Endothelial cell of umbilical vein (primary cell): ENCODE data around the gene SS18. TPM values are rescaled to one million over a fixed set of nuclear protein-coding genes. Genes with fewer than 3 reads are reported as not detected.

Experiments used
- BruUV-seq: library from RNA; stranded (reverse); fragments of 400-500 nt; replicated peaks from 2 replicates; lab custom pipeline; 2021; lab: Mats Ljungman, UMichigan
- CTCF ChIA-PET: fragments of 300-600, 350-600 bp; sonication (Branson Sonifier 250); formaldehyde crosslinking; loops from one replicate; lab custom pipeline; 2021; ENCODE audit warnings: antibody characterized with exemption, inconsistent platforms; lab: Charles Lee
- POLR2A ChIA-PET: fragments of 300-600, 350-600 bp; sonication (Branson Sonifier 250); formaldehyde crosslinking; loops from one replicate; lab custom pipeline; 2021; ENCODE audit warnings: antibody characterized with exemption, inconsistent platforms; lab: Charles Lee
- DNase-seq: peaks from one replicate; pipeline ENCODE4 v3.0.0-alpha.2; 2011; ENCODE audit warnings: low read depth, low spot score
- FAIRE-seq: peaks from 2 replicates; lab custom pipeline; 2011; peaks lifted over from hg19 to GRCh38; lab: Jason Lieb, UNC
- H2AFZ ChIP-seq: 2 replicates; pipeline ENCODE4 v1.6.0; 2012; ENCODE audit warnings: low read depth, low read length, control low read depth, inconsistent platforms
- H3K27ac ChIP-seq: 2 replicates; pipeline ENCODE4 v1.5.1; 2011; ENCODE audit warnings: low read depth, mild to moderate bottlenecking, control low read depth, low read length, moderate library complexity; ENCODE audit not compliant: insufficient read depth
- H3K27me3 ChIP-seq, 2 experiments: 2 replicates each; pipeline versions ENCODE4 v1.6.0 to v1.6.1; 2011; ENCODE audit warnings: low read length in 2 of 2, mixed read lengths in 1 of 2; ENCODE audit not compliant: control insufficient read depth in 2 of 2, insufficient read depth in 2 of 2
- H3K36me3 ChIP-seq, 2 experiments: 2 replicates in 1 of 2; 3 replicates in 1 of 2; pipeline ENCODE4 v1.5.1; 2011; ENCODE audit warnings: low read length in 2 of 2, mild to moderate bottlenecking in 1 of 2, moderate library complexity in 1 of 2; ENCODE audit not compliant: control insufficient read depth in 2 of 2, insufficient read depth in 2 of 2; ENCODE audit errors: extremely low read depth in 1 of 2
- H3K4me1 ChIP-seq: 3 replicates; pipeline ENCODE4 v1.5.1; 2011; ENCODE audit warnings: mild to moderate bottlenecking, low read length; ENCODE audit not compliant: control insufficient read depth, insufficient read depth; ENCODE audit errors: extremely low read depth
- H3K4me2 ChIP-seq: 2 replicates; pipeline ENCODE4 v1.6.1; 2011; ENCODE audit warnings: low read length, control low read depth, mixed read lengths; ENCODE audit not compliant: insufficient read depth
- H3K4me3 ChIP-seq, 3 experiments: fragments of 200-600 bp in 1 of 3; sonication (generic), shearing (Covaris generic) in 1 of 3; replicated peaks in 1 of 3; 2 replicates each; pipeline ENCODE4 v1.5.1; 2011 to 2016; ENCODE audit warnings: control low read depth in 3 of 3, low read length in 3 of 3, mild to moderate bottlenecking in 2 of 3, inconsistent platforms in 1 of 3, low read depth in 1 of 3, moderate library complexity in 1 of 3; ENCODE audit not compliant: insufficient read depth in 1 of 3
- H3K79me2 ChIP-seq: 2 replicates; pipeline ENCODE4 v1.6.0; 2012; ENCODE audit warnings: low read length, inconsistent platforms; ENCODE audit not compliant: control insufficient read depth, insufficient read depth
- H3K9ac ChIP-seq: replicated peaks from 2 replicates; pipeline ENCODE3; 2011; ENCODE audit warnings: low read length, control low read depth; ENCODE audit not compliant: insufficient read depth; ENCODE audit errors: extremely low read depth
- H3K9me1 ChIP-seq: replicated peaks from 3 replicates; pipeline ENCODE4 v1.6.0; 2011; ENCODE audit warnings: mild to moderate bottlenecking, low read length; ENCODE audit not compliant: control insufficient read depth, insufficient read depth; ENCODE audit errors: extremely low read depth
- H3K9me3 ChIP-seq: replicated peaks from 2 replicates; pipeline ENCODE4 v1.5.1; 2012; ENCODE audit warnings: low read length, inconsistent platforms; ENCODE audit not compliant: control insufficient read depth, insufficient read depth
- H4K20me1 ChIP-seq: replicated peaks from 2 replicates; pipeline ENCODE3; 2011; ENCODE audit warnings: mild to moderate bottlenecking, low read length; ENCODE audit not compliant: control insufficient read depth, insufficient read depth; ENCODE audit errors: extremely low read depth
- CTCF ChIP-seq, 2 donors: IDR thresholded peaks; 1 replicate in 1 of 2; 2 replicates in 1 of 2; pipeline ENCODE4 v1.5.1; 2011; ENCODE audit warnings: low read length in 2 of 2, mild to moderate bottlenecking in 2 of 2, moderate library complexity in 2 of 2, control low read depth in 1 of 2, inconsistent platforms in 1 of 2, low read depth in 1 of 2; ENCODE audit not compliant: insufficient read depth in 1 of 2; ENCODE audit errors: extremely low read depth in 1 of 2
- EZH2 ChIP-seq: IDR thresholded peaks from 2 replicates; pipeline ENCODE4 v1.6.1; 2012; ENCODE audit warnings: borderline replicate concordance, low read depth, mild to moderate bottlenecking, moderate library complexity, low read length, inconsistent platforms; ENCODE audit not compliant: severe bottlenecking
- FOS ChIP-seq: IDR thresholded peaks from 2 replicates; pipeline ENCODE4 v1.6.1; 2011; ENCODE audit warnings: mild to moderate bottlenecking, low read length, moderate library complexity, borderline replicate concordance; ENCODE audit not compliant: insufficient read depth
- GATA2 ChIP-seq: IDR thresholded peaks from 2 replicates; pipeline ENCODE4 v1.7.0; 2011; ENCODE audit warnings: low read depth, mild to moderate bottlenecking, moderate library complexity, mixed read lengths, low read length; ENCODE audit not compliant: insufficient read length, insufficient read depth
- JUN ChIP-seq: IDR thresholded peaks from 2 replicates; pipeline ENCODE4 v1.6.1; 2011; ENCODE audit warnings: borderline replicate concordance, low read depth; ENCODE audit not compliant: insufficient read length, insufficient read depth
- MAX ChIP-seq: IDR thresholded peaks from 2 replicates; pipeline ENCODE4 v1.6.1; 2011; ENCODE audit not compliant: insufficient read depth, insufficient read length
- MYC ChIP-seq: IDR thresholded peaks from one replicate; pipeline ENCODE4 v1.6.1; 2011; ENCODE audit warnings: mild to moderate bottlenecking, low read depth, low read length
- POLR2A ChIP-seq: IDR thresholded peaks from 2 replicates; pipeline ENCODE4 v1.6.1; 2012; ENCODE audit warnings: low read depth, mild to moderate bottlenecking, control low read depth, low read length
- POLR2AphosphoS5 ChIP-seq: IDR thresholded peaks from 2 replicates; pipeline ENCODE4 v1.6.1; 2012; ENCODE audit warnings: low read depth, mild to moderate bottlenecking, control low read depth, low read length, moderate library complexity; ENCODE audit not compliant: insufficient read depth
- dilution Hi-C: fragments of 300-500 bp; cut with MboI; formaldehyde crosslinking; loops from one replicate; pipeline ENCODE4 v1.15.0; 2019; ENCODE audit warnings: low sequenced_read_pairs; ENCODE audit not compliant: extremely low pct_ligation_motif_present
- intact Hi-C: fragments of 100-400 bp; cut with micrococcal nuclease; formaldehyde crosslinking; loops from one replicate; pipeline ENCODE4 v1.10.0; 2022
- polyA plus RNA-seq, 4 experiments: library from polyadenylated mRNA; depleted of rRNA in 3 of 4; stranded (reverse) in 3 of 4; unstranded in 1 of 4; fragments of >200 nt; gene quantifications; 2 replicates each; pipeline versions ENCODE4 v1.2.1 to v1.2.3, GENCODE V29; 2011 to 2012; ENCODE audit warnings: missing spikeins in 1 of 4
- total RNA-seq: library from RNA; stranded (reverse); gene quantifications from 2 replicates; pipeline ENCODE4 v1.2.3, GENCODE V29; 2021

Gene SS18
- total and polyA plus RNA-seq, 2 donors (not counting 3 experiments of a cell fraction or from before 2014, with no cell fraction given), result 68.4 to 204 TPM

- H3K36me3 ChIP-seq, result peaks cover 5% of the 10 kb centered on the region in 2 experiments
These were observed 31.1 kb downstream of the SS18 start for GRCh38 chr18:26059357-26059756.

GRCh38 chr18:26057344-26057773 lies 33.1 kb downstream of the SS18 start:
- Histone ChIP-seq H3K4me3 (no peak overlapping the region), H4K20me1 (no peaks in the 10 kb centered on the region), H3K79me2 (peaks cover 33% of the 10 kb centered on the region), H3K4me1 (no peaks in the 10 kb centered on the region), H3K9me1 (no peaks in the 10 kb centered on the region), H2AFZ (no peak overlapping the region), H3K9ac (no peak overlapping the region), H3K36me3 (peaks cover 5 to 10% of the 10 kb centered on the region in 2 experiments), H3K9me3 (no peaks in the 10 kb centered on the region), H3K27me3 (no peaks in the 10 kb centered on the region), H3K4me2 (no peak overlapping the region), H3K27ac (no peak overlapping the region)
- intact Hi-C loops (no loop called here), dilution Hi-C loops (no loop called here)
- TF ChIP-seq POLR2A (no peak), MAX (no peak), FOS (no peak), CTCF (IDR thresholded peaks at IDR 0.05; ENCODE audit: extremely low read depth in 1 of 2, insufficient read depth in 1 of 2, low read depth in 1 of 2, low read length in 2 of 2) (no peak), JUN (no peak), EZH2 (no peak), GATA2 (no peak), POLR2AphosphoS5 (no peak), MYC (no peak)
- FAIRE-seq (no peak), DNase-seq (no peak)
- ChIA-PET CTCF (no interaction called here), POLR2A (no interaction called here)
- no TSS peak for BruUV-seq

More at GRCh38 chr18:26059357-26059756, 31.1 kb downstream of the SS18 start:
- H3K4me3 ChIP-seq, result no peak overlapping the region
- H2AFZ ChIP-seq, result no peak overlapping the region
- no TSS peak for BruUV-seq
- CTCF ChIA-PET, result interaction anchor here (0.7 to 1.7 kb wide), 3 partner anchors 11 to 18 kb away, joined by 3 to 7 read pairs (median 4); no protein-coding TSS in a partner anchor
- no peak for DNase-seq
- H3K9ac ChIP-seq, result no peak overlapping the region
- no peaks in the 10 kb centered on the region for H3K9me1 ChIP-seq
- no peaks in the 10 kb centered on the region for H3K27me3 ChIP-seq
- H3K9me3 ChIP-seq, result no peaks in the 10 kb centered on the region
- no peaks in the 10 kb centered on the region for H3K4me1 ChIP-seq
- no peak for FAIRE-seq
- dilution Hi-C loops (no loop called here), intact Hi-C loops (no loop called here)
- POLR2A ChIA-PET, result no interaction called here
- no peak overlapping the region for H3K27ac ChIP-seq
- H3K4me2 ChIP-seq, result no peak overlapping the region
- peaks cover 31% of the 10 kb centered on the region for H3K79me2 ChIP-seq
- TF ChIP-seq JUN (no peak), MYC (no peak), EZH2 (no peak), FOS (no peak), MAX (no peak), POLR2A (no peak), POLR2AphosphoS5 (no peak)
- H4K20me1 ChIP-seq, result no peaks in the 10 kb centered on the region
